IMR-90 (cell line): ENCODE results near the gene ESRRB. TPM values are rescaled to one million over a fixed set of nuclear protein-coding genes. Genes with fewer than 3 reads are reported as not detected.

ENCODE experiments used
- ATAC-seq: fragments of 200-7000 bp; cut with Tn5 transposase; 2 replicates; pipeline ENCODE4 v1.9.1; 2020; ENCODE audit warnings: low read depth, mild to moderate bottlenecking, moderate library complexity
- BruUV-seq: library from RNA; stranded (reverse); fragments of 400-500 nt; replicated peaks from 2 replicates; lab custom pipeline; 2021; lab: Mats Ljungman, UMichigan
- CTCF ChIA-PET: fragments of 300-600 bp; formaldehyde crosslinking; extraction: SDS; loops from one replicate; lab custom pipeline; 2021; ENCODE audit warnings: antibody characterized with exemption; lab: Yijun Ruan, JAX
- POLR2A ChIA-PET: fragments of 300-600 bp; sonication (Branson Sonifier 250); formaldehyde crosslinking; loops from one replicate; lab custom pipeline; 2022; ENCODE audit warnings: antibody characterized with exemption; ENCODE audit not compliant: unreplicated experiment; lab: Charles Lee
- DNase-seq: peaks from one replicate; pipeline ENCODE4 v3.0.0; 2013
- H2AFZ ChIP-seq: replicated peaks from 2 replicates; pipeline ENCODE3; 2013; ENCODE audit warnings: low read length, mild to moderate bottlenecking; ENCODE audit not compliant: poor library complexity
- H2AK5ac ChIP-seq: 2 replicates; pipeline ENCODE4 v1.6.1; 2013; ENCODE audit warnings: low read depth, low read length, inconsistent platforms
- H2AK9ac ChIP-seq: replicated peaks from 2 replicates; pipeline ENCODE3; 2013; ENCODE audit warnings: mild to moderate bottlenecking, low read depth, low read length, moderate library complexity; ENCODE audit not compliant: poor library complexity
- H2BK120ac ChIP-seq: 2 replicates; pipeline ENCODE4 v1.6.1; 2013; ENCODE audit warnings: low read depth, low read length, inconsistent platforms
- H2BK15ac ChIP-seq: 3 replicates; pipeline ENCODE4 v1.6.1; 2013; ENCODE audit warnings: low read depth, low read length, inconsistent platforms
- H2BK20ac ChIP-seq: 2 replicates; pipeline ENCODE4 v1.6.1; 2013; ENCODE audit warnings: low read depth, mild to moderate bottlenecking, inconsistent platforms, low read length, moderate library complexity
- H2BK5ac ChIP-seq: 2 replicates; pipeline ENCODE4 v1.6.1; 2013; ENCODE audit warnings: mild to moderate bottlenecking, low read depth, low read length, inconsistent platforms; ENCODE audit not compliant: poor library complexity, severe bottlenecking
- H3K14ac ChIP-seq: replicated peaks from 2 replicates; pipeline ENCODE4 v1.6.1; 2013; ENCODE audit warnings: low read depth, low read length, inconsistent platforms
- H3K18ac ChIP-seq: 2 replicates; pipeline ENCODE4 v1.6.1; 2013; ENCODE audit warnings: low read depth, low read length, control low read depth
- H3K23ac ChIP-seq: 2 replicates; pipeline ENCODE4 v1.6.1; 2013; ENCODE audit warnings: low read depth, low read length, inconsistent platforms
- H3K27ac ChIP-seq: 2 replicates; pipeline ENCODE4 v1.5.1; 2013; ENCODE audit warnings: mild to moderate bottlenecking, control low read depth, low read length; ENCODE audit not compliant: insufficient read depth
- H3K27me3 ChIP-seq: 2 replicates; pipeline ENCODE4 v1.6.1; 2013; ENCODE audit warnings: low read length; ENCODE audit not compliant: control insufficient read depth, insufficient read depth
- H3K36me3 ChIP-seq: 2 replicates; pipeline ENCODE4 v1.6.1; 2013; ENCODE audit warnings: low read length, mixed read lengths; ENCODE audit not compliant: control insufficient read depth, insufficient read depth
- H3K4ac ChIP-seq: 2 replicates; pipeline ENCODE4 v1.6.1; 2013; ENCODE audit warnings: low read depth, low read length, inconsistent platforms
- H3K4me1 ChIP-seq: 2 replicates; pipeline ENCODE4 v1.6.1; 2013; ENCODE audit warnings: low read length, mixed read lengths; ENCODE audit not compliant: control insufficient read depth, insufficient read depth
- H3K4me2 ChIP-seq: 2 replicates; pipeline ENCODE4 v1.6.1; 2013; ENCODE audit warnings: low read depth, mild to moderate bottlenecking, control low read depth, low read length, moderate library complexity
- H3K4me3 ChIP-seq: 2 replicates; pipeline ENCODE4 v1.5.1; 2013; ENCODE audit warnings: low read depth, mild to moderate bottlenecking, control low read depth, low read length, moderate library complexity; ENCODE audit not compliant: insufficient read depth
- H3K56ac ChIP-seq: 2 replicates; pipeline ENCODE4 v1.6.1; 2013; ENCODE audit warnings: low read length, inconsistent platforms; ENCODE audit not compliant: insufficient read depth; ENCODE audit errors: extremely low read depth
- H3K79me1 ChIP-seq, 2 experiments: 2 replicates each; pipeline ENCODE4 v1.6.1; 2013; ENCODE audit warnings: low read length in 2 of 2, inconsistent platforms in 1 of 2, low read depth in 1 of 2
- H3K9ac ChIP-seq: 2 replicates; pipeline ENCODE4 v1.6.1; 2013; ENCODE audit warnings: low read depth, low read length, control low read depth
- H3K9me1 ChIP-seq: 2 replicates; pipeline ENCODE4 v1.6.1; 2013; ENCODE audit warnings: low read length, inconsistent platforms; ENCODE audit not compliant: insufficient read depth
- H3K9me3 ChIP-seq: 2 replicates; pipeline ENCODE4 v1.6.1; 2013; ENCODE audit warnings: low read length; ENCODE audit not compliant: control insufficient read depth, insufficient read depth
- H4K20me1 ChIP-seq: 2 replicates; pipeline ENCODE4 v1.6.1; 2013; ENCODE audit warnings: low read length, inconsistent platforms; ENCODE audit not compliant: insufficient read depth
- H4K5ac ChIP-seq: 2 replicates; pipeline ENCODE4 v1.6.1; 2013; ENCODE audit warnings: mild to moderate bottlenecking, low read depth, low read length, control low read depth
- H4K8ac ChIP-seq, 2 experiments: 2 replicates each; pipeline ENCODE4 v1.6.1; 2013; ENCODE audit warnings: low read depth in 2 of 2, low read length in 2 of 2, control low read depth in 1 of 2, inconsistent platforms in 1 of 2
- H4K91ac ChIP-seq: 2 replicates; pipeline ENCODE4 v1.6.1; 2013; ENCODE audit warnings: low read depth, low read length, inconsistent platforms; ENCODE audit not compliant: insufficient read depth
- BHLHE40 ChIP-seq: fragments of 150-350 bp; IDR thresholded peaks from 2 replicates; pipeline ENCODE4 v1.6.1; 2016; ENCODE audit warnings: mild to moderate bottlenecking, low read depth, low read length
- CEBPB ChIP-seq: IDR thresholded peaks from 2 replicates; pipeline ENCODE4 v1.6.1; 2012; ENCODE audit warnings: low read depth, low read length, improper control_type of control experiment
- FOS ChIP-seq: fragments of 150-350 bp; IDR thresholded peaks from 2 replicates; pipeline ENCODE4 v1.6.1; 2016; ENCODE audit warnings: low read depth, low read length
- MAZ ChIP-seq: IDR thresholded peaks from 2 replicates; pipeline ENCODE4 v1.6.1; 2012; ENCODE audit warnings: low read depth, mild to moderate bottlenecking, low read length, improper control_type of control experiment, moderate library complexity, borderline replicate concordance
- MXI1 ChIP-seq: IDR thresholded peaks from 2 replicates; pipeline ENCODE4 v1.6.1; 2012; ENCODE audit warnings: low read depth, mild to moderate bottlenecking, low read length, moderate library complexity, borderline replicate concordance
- POLR2A ChIP-seq: IDR thresholded peaks from 2 replicates; pipeline ENCODE4 v1.6.1; 2012; ENCODE audit warnings: mild to moderate bottlenecking, low read depth, low read length
- RAD21 ChIP-seq: IDR thresholded peaks from 2 replicates; pipeline ENCODE4 v1.6.1; 2012; ENCODE audit warnings: low read length, improper control_type of control experiment
- RCOR1 ChIP-seq: IDR thresholded peaks from 2 replicates; pipeline ENCODE4 v1.6.1; 2012; ENCODE audit warnings: mild to moderate bottlenecking, low read length, improper control_type of control experiment; ENCODE audit not compliant: insufficient replicate concordance
- RFX5 ChIP-seq: IDR thresholded peaks from 2 replicates; pipeline ENCODE4 v1.8.0; 2012; ENCODE audit warnings: low read depth, mild to moderate bottlenecking, low read length, moderate library complexity
- SMC3 ChIP-seq: fragments of 150-350 bp; IDR thresholded peaks from 2 replicates; pipeline ENCODE4 v1.6.1; 2016; ENCODE audit warnings: low read depth, mild to moderate bottlenecking, antibody characterized with exemption, low read length, moderate library complexity
- WGBS, 2 experiments: methylation state at CpG; one replicate each; pipeline versions ENCODE4 v1.1.5 to v1.1.7; 2013; ENCODE audit warnings: missing lambda C conversion rate in 2 of 2; ENCODE audit not compliant: insufficient read length in 1 of 2; ENCODE audit errors: extremely low coverage in 2 of 2; 5-methylcytosine and 5-hydroxymethylcytosine counted together
- dilution Hi-C: fragments of 300-500 bp; cut with HindIII; formaldehyde crosslinking; loops from one replicate; pipeline ENCODE4 v1.14.3; 2018; ENCODE audit warnings: low sequenced_read_pairs; ENCODE audit not compliant: unreplicated experiment
- in situ Hi-C: fragments of 300-500 bp; cut with MboI; formaldehyde crosslinking; loops from 3 replicates; pipeline ENCODE4 v1.14.3; 2019; ENCODE audit warnings: low sequenced_read_pairs, inconsistent platforms, mixed read lengths
- intact Hi-C: fragments of 100-400 bp; cut with micrococcal nuclease; formaldehyde crosslinking; loops from 2 replicates; pipeline ENCODE4 v1.10.0; 2022
- polyA plus RNA-seq, 3 experiments: library from polyadenylated mRNA; depleted of rRNA; stranded (reverse); fragments of >200 nt; gene quantifications; 2 replicates each; pipeline ENCODE4 v1.2.3, GENCODE V29; 2012; ENCODE audit warnings: low replicate concordance in 1 of 3
- total RNA-seq: library from RNA; depleted of rRNA; stranded (reverse); fragments of >200 nt; gene quantifications from 2 replicates; pipeline ENCODE4 v1.2.3, GENCODE V29; 2012

Gene ESRRB
- total and polyA plus RNA-seq, 2 of the 4 experiments (the other 2 are of a cell fraction), result not detected

DNA sequence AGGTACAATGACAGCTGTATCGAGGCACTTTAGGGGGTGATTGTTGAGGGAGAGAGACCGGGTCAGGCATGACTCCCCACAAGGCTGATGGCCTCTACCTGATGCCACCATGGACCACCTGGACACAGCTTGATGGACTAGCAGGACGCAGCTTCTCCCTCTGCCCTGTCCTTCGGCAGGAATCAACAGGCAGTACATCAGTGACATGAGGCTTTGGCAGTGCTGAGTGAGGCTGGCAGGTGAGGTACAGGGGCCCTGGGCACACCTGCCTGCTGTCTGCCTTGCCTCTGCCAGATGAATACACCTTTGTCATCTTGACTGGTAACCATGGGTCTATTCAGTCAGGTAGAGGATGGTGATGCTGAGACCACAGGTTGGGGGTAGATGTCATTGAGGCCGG, 25.3 kb upstream of the ESRRB start:
- Histone ChIP-seq H3K18ac (no peak overlapping the region), H3K36me3 (no peaks in the 10 kb centered on the region), H3K56ac (no peak overlapping the region), H3K23ac (no peak overlapping the region), H3K27me3 (peaks cover 10% of the 10 kb centered on the region), H3K4me3 (no peak overlapping the region), H2AK9ac (no peak overlapping the region), H3K4ac (no peak overlapping the region), H2BK5ac (no peak overlapping the region), H4K5ac (no peak overlapping the region), H3K27ac (no peak overlapping the region), H3K9me1 (no peaks in the 10 kb centered on the region), H3K79me1 (no peaks in the 10 kb centered on the region), H2AFZ (no peak overlapping the region), H2BK120ac (no peak overlapping the region), H3K4me1 (no peaks in the 10 kb centered on the region), H3K4me2 (no peak overlapping the region), H2AK5ac (no peak overlapping the region), H3K9me3 (no peaks in the 10 kb centered on the region), H2BK15ac (no peak overlapping the region), H3K14ac (no peak overlapping the region), H3K9ac (no peak overlapping the region), H2BK20ac (no peak overlapping the region), H4K8ac (no peak overlapping the region), H4K20me1 (no peaks in the 10 kb centered on the region), H4K91ac (no peak overlapping the region)
- BruUV-seq, result no TSS peak
- TF ChIP-seq FOS (no peak), RAD21 (no peak), BHLHE40 (no peak), RCOR1 (no peak), POLR2A (no peak), MXI1 (no peak), RFX5 (no peak), MAZ (no peak), SMC3 (no peak), CEBPB (no peak)
- dilution Hi-C loops (no loop called here), in situ Hi-C loops (loop anchor here (25.0 kb wide), 1 partner anchor 638 kb away; no protein-coding TSS in a partner anchor), intact Hi-C loops (no loop called here)
- ChIA-PET POLR2A (no interaction called here), CTCF (no interaction called here)
- no CpG with 5 or more reads among the region's 5 CpGs for WGBS, 2 experiments
- no peak for ATAC-seq
- DNase-seq, result no peak
